Measurements from ENCODE around the gene RNASE1. TPM values are rescaled to one million over a fixed set of nuclear protein-coding genes. Genes with fewer than 3 reads are reported as not detected.
"Not testable (repeated sequence)": the region's sequence is repeated elsewhere in the genome, so short reads cannot be mapped to it uniquely, and the experiment has no call there.

RNASE1 gene
- total RNA-seq, 1 donor from 2014 or later, result 515 TPM

DNA sequence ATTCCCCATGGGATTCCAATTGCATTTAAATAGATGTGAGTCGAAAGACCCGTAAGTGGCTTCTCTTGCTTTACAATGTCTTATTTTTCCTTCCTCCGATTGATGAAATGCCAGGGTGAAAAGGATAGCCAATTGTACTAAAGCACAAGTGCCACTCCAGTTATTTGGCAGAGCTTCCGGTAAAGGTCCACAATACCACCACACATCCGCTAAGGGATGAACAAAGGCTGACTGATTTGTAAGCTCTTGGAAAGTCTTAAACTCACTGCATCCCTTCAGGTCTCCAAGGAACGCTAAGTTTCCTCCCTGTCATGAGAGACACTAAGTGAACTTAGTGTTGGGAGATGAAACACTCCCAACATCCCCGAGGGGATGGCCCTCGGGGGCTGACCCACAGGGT is 21.2 kb upstream of the RNASE1 start:
- Histone ChIP-seq H3K36me3 (no peaks in the 10 kb centered on the region), H3K4me1 (no peaks in the 10 kb centered on the region), H3K4me3 (no peak overlapping the region), H3K27ac (no peak overlapping the region), H3K27me3 (no peaks in the 10 kb centered on the region), H3K9me3 (peaks cover 0 to 5% of the 10 kb centered on the region in 2 donors)
- intact Hi-C loops (cut with DNase I), result no loop called here
- DNase-seq (ENCODE audit: low spot score in 2 of 2), result no peak
- TF ChIP-seq, protein P1, sequence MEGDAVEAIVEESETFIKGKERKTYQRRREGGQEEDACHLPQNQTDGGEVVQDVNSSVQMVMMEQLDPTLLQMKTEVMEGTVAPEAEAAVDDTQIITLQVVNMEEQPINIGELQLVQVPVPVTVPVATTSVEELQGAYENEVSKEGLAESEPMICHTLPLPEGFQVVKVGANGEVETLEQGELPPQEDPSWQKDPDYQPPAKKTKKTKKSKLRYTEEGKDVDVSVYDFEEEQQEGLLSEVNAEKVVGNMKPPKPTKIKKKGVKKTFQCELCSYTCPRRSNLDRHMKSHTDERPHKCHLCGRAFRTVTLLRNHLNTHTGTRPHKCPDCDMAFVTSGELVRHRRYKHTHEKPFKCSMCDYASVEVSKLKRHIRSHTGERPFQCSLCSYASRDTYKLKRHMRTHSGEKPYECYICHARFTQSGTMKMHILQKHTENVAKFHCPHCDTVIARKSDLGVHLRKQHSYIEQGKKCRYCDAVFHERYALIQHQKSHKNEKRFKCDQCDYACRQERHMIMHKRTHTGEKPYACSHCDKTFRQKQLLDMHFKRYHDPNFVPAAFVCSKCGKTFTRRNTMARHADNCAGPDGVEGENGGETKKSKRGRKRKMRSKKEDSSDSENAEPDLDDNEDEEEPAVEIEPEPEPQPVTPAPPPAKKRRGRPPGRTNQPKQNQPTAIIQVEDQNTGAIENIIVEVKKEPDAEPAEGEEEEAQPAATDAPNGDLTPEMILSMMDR (IDR thresholded peaks at IDR 0.05), result no peak

DNA sequence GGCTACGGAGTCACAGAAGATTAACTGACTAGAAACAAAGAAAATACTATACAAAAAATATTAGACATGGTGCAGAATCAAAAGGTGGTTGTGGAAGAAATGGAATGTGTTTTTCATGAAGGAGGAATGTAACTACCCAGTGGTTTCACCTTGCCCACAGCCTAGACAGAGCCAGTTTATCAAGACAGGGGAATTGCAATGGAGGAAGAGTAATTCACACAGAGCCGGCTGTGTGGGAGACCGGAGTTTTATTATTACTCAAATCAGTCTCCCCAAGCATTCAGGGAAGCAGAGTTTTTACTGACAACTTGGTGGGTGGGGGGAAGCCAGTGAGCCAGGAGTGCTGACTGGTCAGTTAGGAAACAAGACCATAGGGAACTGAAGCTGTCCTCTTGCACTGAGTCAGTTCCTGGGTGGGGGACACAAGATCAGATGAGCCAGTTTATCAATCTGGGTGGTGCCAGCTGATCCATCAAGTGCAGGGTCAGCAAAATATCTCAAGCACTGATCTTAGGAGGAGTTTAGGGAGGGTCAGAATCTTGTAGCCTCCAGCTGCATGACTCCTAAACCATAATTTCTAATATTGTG is 19.0 kb upstream of the RNASE1 start:
- DNase-seq (ENCODE audit: low spot score in 2 of 2); H3K4me3 ChIP-seq; H3K4me1 ChIP-seq; intact Hi-C loops (cut with DNase I); H3K27me3 ChIP-seq; H3K9me3 ChIP-seq; H3K36me3 ChIP-seq; H3K27ac ChIP-seq: not testable (repeated sequence)

DNA sequence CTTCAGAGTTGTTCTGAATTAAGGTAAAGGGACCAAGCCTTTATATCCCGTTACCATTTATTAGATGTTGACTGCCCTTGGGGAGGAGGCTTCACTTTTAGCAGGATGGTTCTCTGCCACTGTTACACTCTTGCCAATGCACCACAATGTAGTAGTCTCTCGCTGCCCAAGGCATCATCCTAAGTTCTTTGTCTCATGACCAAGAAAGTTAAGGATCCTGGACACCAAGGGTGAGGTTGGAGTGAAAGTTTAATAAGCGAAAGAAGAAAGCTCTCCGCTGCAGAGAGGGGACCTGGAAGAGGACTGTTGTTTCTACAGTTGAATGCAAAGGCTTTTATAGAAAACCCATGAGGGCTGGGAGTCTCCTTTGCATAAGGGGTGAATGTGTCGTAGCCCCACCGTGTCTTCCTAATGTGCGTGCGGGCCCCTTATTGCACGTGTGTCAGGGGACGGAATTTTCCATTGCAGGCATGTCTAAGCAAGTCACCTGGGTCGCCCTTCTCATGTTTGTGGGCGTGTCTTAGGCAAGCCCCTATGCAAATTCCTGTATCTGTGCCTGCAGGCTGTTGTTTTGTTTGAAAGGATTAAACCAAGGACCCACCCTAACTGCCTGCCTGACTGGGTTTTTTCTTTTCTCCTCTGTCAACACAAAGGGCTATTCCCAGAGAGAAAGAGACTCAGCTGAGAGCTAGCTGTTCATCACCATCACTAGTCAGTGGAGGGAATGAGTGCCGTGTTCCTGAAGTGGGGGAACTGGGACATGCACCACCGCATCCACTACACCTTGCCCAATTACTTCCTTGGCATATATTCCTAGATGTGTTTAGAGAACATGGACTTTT is 17.6 kb upstream of the RNASE1 start:
- H3K27ac ChIP-seq, result no peak overlapping the region
- no peaks in the 10 kb centered on the region for H3K9me3 ChIP-seq
- DNase-seq (ENCODE audit: low spot score in 2 of 2), result no peak
- no peak overlapping the region for H3K4me3 ChIP-seq
- TF ChIP-seq, protein P1 (IDR thresholded peaks at IDR 0.05), result no peak
- no peaks in the 10 kb centered on the region for H3K36me3 ChIP-seq
- no peaks in the 10 kb centered on the region for H3K27me3 ChIP-seq
- H3K4me1 ChIP-seq, result no peaks in the 10 kb centered on the region
- intact Hi-C loops (cut with DNase I), result no loop called here

DNA sequence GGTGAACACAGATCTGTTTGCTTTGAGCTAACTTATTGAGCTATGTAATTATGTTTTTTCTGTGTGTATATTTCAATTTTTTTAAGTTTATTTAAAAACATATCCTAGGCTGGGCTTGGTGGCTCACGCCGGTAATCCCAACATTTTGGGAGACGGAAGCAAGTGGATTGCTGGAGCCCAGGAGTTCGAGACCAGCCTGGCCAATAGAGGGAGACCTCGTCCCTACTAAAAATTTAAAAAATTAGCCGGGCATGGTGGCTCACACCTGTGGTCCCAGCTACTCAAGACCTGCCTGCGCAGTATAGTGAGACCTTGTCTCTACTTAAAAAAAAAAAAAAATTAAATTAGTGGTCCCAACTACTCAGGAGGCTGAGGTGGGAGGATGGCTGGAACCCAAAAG is 16.2 kb upstream of the RNASE1 start:
- Histone ChIP-seq H3K4me3 (no peak overlapping the region), H3K27ac (no peak overlapping the region), H3K27me3 (no peaks in the 10 kb centered on the region), H3K36me3 (no peaks in the 10 kb centered on the region), H3K4me1 (no peaks in the 10 kb centered on the region), H3K9me3 (no peaks in the 10 kb centered on the region)
- TF ChIP-seq, protein P1 (IDR thresholded peaks at IDR 0.05), result no peak
- no peak for DNase-seq (ENCODE audit: low spot score in 2 of 2)
- intact Hi-C loops (cut with DNase I), result no loop called here

DNA sequence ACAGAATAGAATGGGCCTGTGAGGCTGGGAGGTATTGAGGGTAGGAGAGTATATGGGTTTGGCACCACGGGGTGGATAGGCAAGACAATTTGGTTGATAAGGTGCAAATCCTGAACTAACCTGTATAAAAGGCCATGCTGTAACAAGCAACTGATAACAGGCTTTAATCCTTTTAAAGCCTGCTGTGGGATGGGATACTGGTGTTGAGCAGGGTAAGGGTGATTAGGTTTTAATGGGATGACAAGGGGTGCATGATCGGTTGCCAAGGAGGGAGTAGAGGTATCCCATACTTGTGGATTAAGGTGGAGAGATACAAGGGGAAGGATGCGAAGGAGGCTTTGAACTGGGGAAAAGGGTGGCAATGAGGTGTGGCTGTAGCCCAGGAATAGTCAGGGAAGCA is 13.3 kb upstream of the RNASE1 start:
- H3K27me3 ChIP-seq; H3K4me1 ChIP-seq; H3K9me3 ChIP-seq; H3K27ac ChIP-seq; DNase-seq (ENCODE audit: low spot score in 2 of 2); H3K4me3 ChIP-seq; H3K36me3 ChIP-seq; intact Hi-C loops (cut with DNase I): not testable (repeated sequence)

DNA sequence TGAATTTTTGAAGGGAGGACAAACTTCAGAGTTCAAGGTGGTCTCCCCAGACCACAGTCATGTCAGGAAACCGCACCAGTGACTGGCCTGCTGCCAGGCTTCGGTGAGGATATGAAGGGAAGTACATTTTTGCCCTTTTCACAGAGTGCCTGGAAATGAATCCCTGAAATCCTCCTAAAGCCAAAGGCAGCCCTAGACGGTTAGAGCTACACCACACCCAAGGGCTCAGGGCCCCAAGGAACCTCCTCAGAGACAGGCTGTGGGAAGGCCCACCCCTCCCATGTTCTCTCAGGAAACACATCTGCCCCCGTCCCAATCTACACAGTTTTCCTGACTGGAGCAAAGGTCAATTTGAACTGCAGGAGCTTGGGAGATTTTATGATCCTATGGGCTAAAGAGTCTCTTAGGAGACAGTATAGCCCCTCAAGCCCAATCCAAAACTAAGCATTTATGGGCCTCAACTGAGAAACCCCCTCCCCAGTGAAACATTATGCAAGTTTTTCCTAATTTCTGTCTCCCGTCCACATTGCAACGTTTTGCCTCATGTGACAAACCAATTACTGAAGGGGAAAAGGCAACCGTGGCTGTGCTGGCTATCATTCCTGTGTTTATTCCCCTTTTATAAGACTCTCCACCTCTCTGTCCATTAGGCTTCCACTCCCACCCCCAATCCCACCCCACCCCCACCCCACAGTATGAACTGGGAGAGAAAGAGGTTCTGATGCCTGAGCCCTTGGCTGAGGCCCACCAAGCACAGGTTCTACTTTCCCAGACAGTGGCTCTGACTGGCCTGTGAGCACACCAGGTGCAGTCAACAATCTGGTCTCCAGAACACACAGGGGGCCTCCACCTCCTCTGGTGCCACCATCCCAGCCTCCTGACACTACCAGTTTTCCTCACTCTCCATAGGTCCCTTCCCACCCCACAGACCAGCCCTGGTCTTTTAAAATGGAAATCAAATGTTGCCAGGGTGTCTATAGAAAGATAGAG is 9.6 kb upstream of the RNASE1 start:
- no peaks in the 10 kb centered on the region for H3K4me1 ChIP-seq
- H3K4me3 ChIP-seq, result no peak overlapping the region
- H3K36me3 ChIP-seq, result no peaks in the 10 kb centered on the region
- no peak for DNase-seq (ENCODE audit: low spot score in 2 of 2)
- H3K27ac ChIP-seq, result no peak overlapping the region
- intact Hi-C loops (cut with DNase I), result no loop called here
- no peaks in the 10 kb centered on the region for H3K9me3 ChIP-seq
- TF ChIP-seq, protein P1 (IDR thresholded peaks at IDR 0.05), result no peak
- no peaks in the 10 kb centered on the region for H3K27me3 ChIP-seq

Measured in ascending aorta (tissue), 2 donors.